GM23338 (cell line): ENCODE measurements around the gene LRMDA. TPM values are rescaled to one million over a fixed set of nuclear protein-coding genes. Genes with fewer than 3 reads are reported as not detected.

Experiments
- ATAC-seq: fragments of 200-7000 bp; cut with Tn5 transposase; 3 replicates; pipeline ENCODE4 v1.9.1; 2020
- DNase-seq: peaks from one replicate; pipeline ENCODE4 v3.0.0-alpha.2; 2015; ENCODE audit warnings: low spot score
- H2AFZ ChIP-seq: fragments of 200-600 bp; sonication (generic); 2 replicates; pipeline ENCODE4 v1.8.0; 2016; ENCODE audit warnings: antibody characterized with exemption, mild to moderate bottlenecking, moderate library complexity
- H3F3A ChIP-seq: fragments of 200-600 bp; sonication (generic); replicated peaks from 2 replicates; pipeline ENCODE4 v1.8.0; 2017; ENCODE audit warnings: antibody characterized with exemption, mixed run types, low read depth
- H3K27ac ChIP-seq: fragments of 200-600 bp; sonication (generic); 2 replicates; pipeline ENCODE4 v1.6.1; 2016; ENCODE audit warnings: low read depth
- H3K27me3 ChIP-seq: fragments of 200-600 bp; sonication (generic); 2 replicates; pipeline ENCODE4 v1.8.0; 2016; ENCODE audit warnings: mild to moderate bottlenecking, mixed run types, moderate library complexity; ENCODE audit not compliant: insufficient read depth
- H3K36me3 ChIP-seq: fragments of 200-600 bp; sonication (generic); 2 replicates; pipeline ENCODE4 v1.8.0; 2016; ENCODE audit warnings: mild to moderate bottlenecking; ENCODE audit not compliant: insufficient read depth
- H3K4me1 ChIP-seq: fragments of 200-600 bp; sonication (generic); 2 replicates; pipeline ENCODE4 v1.8.0; 2016; ENCODE audit warnings: mild to moderate bottlenecking, moderate library complexity; ENCODE audit not compliant: insufficient read depth
- H3K4me2 ChIP-seq: fragments of 200-600 bp; sonication (generic); 2 replicates; pipeline ENCODE4 v1.7.1; 2017; ENCODE audit warnings: mixed run types
- H3K4me3 ChIP-seq: fragments of 200-600 bp; sonication (generic); 2 replicates; pipeline ENCODE4 v1.6.1; 2016; ENCODE audit warnings: mixed run types
- H3K79me2 ChIP-seq: fragments of 200-600 bp; sonication (generic); replicated peaks from 2 replicates; pipeline ENCODE4 v1.8.0; 2017; ENCODE audit warnings: mild to moderate bottlenecking; ENCODE audit not compliant: insufficient read depth
- H3K9me2 ChIP-seq: fragments of 200-600 bp; sonication (generic); 2 replicates; pipeline ENCODE4 v1.8.0; 2017; ENCODE audit not compliant: insufficient read depth
- H4K20me1 ChIP-seq: fragments of 200-600 bp; sonication (generic); replicated peaks from 2 replicates; pipeline ENCODE4 v1.8.0; 2017; ENCODE audit warnings: mild to moderate bottlenecking; ENCODE audit not compliant: insufficient read depth
- H3K27ac Mint-ChIP-seq: 2 replicates; pipeline ENCODE4 v1.8.0; 2020; ENCODE audit warnings: inconsistent platforms, mild to moderate bottlenecking, moderate library complexity, mixed read lengths
- H3K27me3 Mint-ChIP-seq: 3 replicates; pipeline ENCODE4 v1.8.0; 2022; ENCODE audit warnings: low read depth, mild to moderate bottlenecking, moderate library complexity, mixed read lengths, inconsistent platforms; ENCODE audit not compliant: insufficient read depth, poor library complexity
- H3K36me3 Mint-ChIP-seq: 3 replicates; pipeline ENCODE4 v1.8.0; 2021; ENCODE audit warnings: low read depth, mild to moderate bottlenecking, inconsistent platforms, moderate library complexity, mixed read lengths
- H3K4me1 Mint-ChIP-seq: 3 replicates; pipeline ENCODE4 v1.8.0; 2020; ENCODE audit warnings: mild to moderate bottlenecking, inconsistent platforms, mixed read lengths
- H3K4me3 Mint-ChIP-seq: 3 replicates; pipeline ENCODE4 v1.8.0; 2021; ENCODE audit warnings: moderate library complexity, mild to moderate bottlenecking, inconsistent platforms, mixed read lengths
- H3K9me3 Mint-ChIP-seq: 3 replicates; pipeline ENCODE4 v1.8.0; 2020; ENCODE audit warnings: moderate library complexity, mild to moderate bottlenecking, inconsistent platforms, mixed read lengths
- CREB1 ChIP-seq: fragments of 250-450 bp; sonication (Bioruptor Pico); IDR thresholded peaks from 2 replicates; pipeline ENCODE4 v1.5.0; 2020; ENCODE audit warnings: low read depth, mild to moderate bottlenecking, moderate library complexity
- EZH2phosphoT487 ChIP-seq: fragments of 200-600 bp; sonication (generic); IDR thresholded peaks from one replicate; pipeline ENCODE4 v1.8.1; 2018; ENCODE audit warnings: antibody characterized with exemption; ENCODE audit not compliant: unreplicated experiment
- NANOG ChIP-seq: IDR thresholded peaks from 2 replicates; pipeline ENCODE4 v1.6.1; 2016; ENCODE audit warnings: antibody characterized with exemption, borderline replicate concordance
- POLR2AphosphoS5 ChIP-seq: IDR thresholded peaks from 2 replicates; pipeline ENCODE4 v1.6.1; 2016; ENCODE audit warnings: antibody characterized with exemption, low read depth
- ZNF114 ChIP-seq: fragments of 250-450 bp; sonication (Bioruptor Pico); IDR thresholded peaks from 2 replicates; pipeline ENCODE4 v1.5.0; 2020; ENCODE audit warnings: mild to moderate bottlenecking, moderate library complexity
- ZNF331 ChIP-seq: fragments of 250-450 bp; sonication (Bioruptor Pico); IDR thresholded peaks from 2 replicates; pipeline ENCODE4 v1.5.0; 2020; ENCODE audit warnings: low read depth, mild to moderate bottlenecking, moderate library complexity
- polyA plus RNA-seq: library from polyadenylated mRNA; unstranded; fragments of >200 nt; fragmentation: Nextera tagmentation; extraction: Ambion mirVana; gene quantifications from 2 replicates; pipeline ENCODE4 v1.2.1, GENCODE V29; 2016
- total RNA-seq: library from RNA; depleted of rRNA; stranded (reverse); fragments of >200 nt; shearing (Covaris generic); gene quantifications from 2 replicates; pipeline ENCODE4 v1.2.3, GENCODE V29; 2014
- TF ChIP-seq, protein P1 (sequence below): IDR thresholded peaks from 2 replicates; pipeline ENCODE4 v1.6.1; 2016; ENCODE audit warnings: antibody characterized with exemption
- TF ChIP-seq, protein P2 (sequence below): IDR thresholded peaks from one replicate; pipeline ENCODE4 v1.6.1; 2018; ENCODE audit warnings: antibody characterized with exemption; ENCODE audit not compliant: unreplicated experiment
- TF ChIP-seq, protein P3 (sequence below), 2 experiments: fragments of 200-600 bp in 1 of 2; sonication (generic) in 1 of 2; conservative IDR thresholded peaks; 2 replicates each; pipeline versions ENCODE4 v1.5.1 to v1.6.1; 2016 to 2017; ENCODE audit warnings: antibody characterized with exemption in 2 of 2, low read depth in 2 of 2, mild to moderate bottlenecking in 2 of 2, moderate library complexity in 1 of 2

LRMDA gene
- total and polyA plus RNA-seq, 2 experiments from 2014 or later = 0.90 to 1.8 TPM

DNA sequence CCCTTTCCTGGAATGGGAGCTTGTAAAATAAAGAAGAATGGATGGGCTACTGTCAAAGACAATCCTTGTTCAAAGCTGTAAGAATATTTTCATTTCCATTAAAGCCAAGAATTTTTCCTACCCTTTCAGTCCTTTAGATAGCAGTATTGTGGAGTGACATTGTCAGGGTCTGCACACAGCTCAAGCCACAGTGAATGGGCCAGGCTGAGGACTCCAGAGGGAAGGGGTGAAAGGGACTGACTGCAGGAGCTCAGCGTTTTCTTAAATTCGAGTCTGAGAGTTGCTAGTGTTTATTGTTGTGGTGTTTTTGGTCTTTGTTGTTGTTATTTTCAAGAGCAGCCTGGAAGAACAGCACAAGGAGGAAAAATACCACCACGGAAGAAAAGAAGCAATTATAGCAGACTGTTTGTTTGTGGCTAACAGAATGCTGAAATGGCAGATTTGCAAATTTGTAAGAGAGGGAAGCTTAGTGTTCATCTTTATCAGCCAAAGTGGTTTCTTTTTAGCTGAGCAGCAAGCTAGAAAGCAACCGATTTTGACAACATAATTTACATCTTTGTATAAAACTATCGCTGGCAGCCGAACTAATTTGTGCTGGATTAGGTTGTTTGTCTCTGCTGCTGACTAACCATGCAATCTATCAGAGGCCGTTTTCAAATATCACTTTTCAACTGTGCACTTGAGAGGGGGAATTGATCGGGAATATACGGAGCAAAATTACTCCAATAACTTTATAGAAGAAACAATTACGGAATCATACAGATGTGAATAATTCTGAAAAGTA, 192.1 kb downstream of the LRMDA start:
- peaks cover 4% of the 10 kb centered on the region for H3K27me3 Mint-ChIP-seq
- no peaks in the 10 kb centered on the region for H3K9me3 Mint-ChIP-seq
- H3K4me1 Mint-ChIP-seq = peaks cover 4% of the 10 kb centered on the region; the same call in 2 of the 3 replicates
- no peaks in the 10 kb centered on the region for H3K27me3 ChIP-seq
- H3K4me3 Mint-ChIP-seq = no peak overlapping the region
- H3K36me3 Mint-ChIP-seq = no peaks in the 10 kb centered on the region
- no peak overlapping the region for H3K4me3 ChIP-seq
- H3K36me3 ChIP-seq = no peaks in the 10 kb centered on the region
- no peaks in the 10 kb centered on the region for H3K9me2 ChIP-seq
- H2AFZ ChIP-seq = peak overlapping the region; percentile 40; the same call in 1 of the 2 replicates
- no peaks in the 10 kb centered on the region for H3K79me2 ChIP-seq
- peak; percentile 45; the same call in 2 of the 3 replicates for ATAC-seq
- H3K4me2 ChIP-seq = no peak overlapping the region
- H4K20me1 ChIP-seq = no peaks in the 10 kb centered on the region
- DNase-seq = no peak
- no peaks in the 10 kb centered on the region for H3K4me1 ChIP-seq
- H3K27ac ChIP-seq = no peak overlapping the region
- H3F3A ChIP-seq = no peaks in the 10 kb centered on the region
- no peak for TF ChIP-seq EZH2phosphoT487
- no peak for TF ChIP-seq POLR2AphosphoS5
- TF ChIP-seq, protein P1, sequence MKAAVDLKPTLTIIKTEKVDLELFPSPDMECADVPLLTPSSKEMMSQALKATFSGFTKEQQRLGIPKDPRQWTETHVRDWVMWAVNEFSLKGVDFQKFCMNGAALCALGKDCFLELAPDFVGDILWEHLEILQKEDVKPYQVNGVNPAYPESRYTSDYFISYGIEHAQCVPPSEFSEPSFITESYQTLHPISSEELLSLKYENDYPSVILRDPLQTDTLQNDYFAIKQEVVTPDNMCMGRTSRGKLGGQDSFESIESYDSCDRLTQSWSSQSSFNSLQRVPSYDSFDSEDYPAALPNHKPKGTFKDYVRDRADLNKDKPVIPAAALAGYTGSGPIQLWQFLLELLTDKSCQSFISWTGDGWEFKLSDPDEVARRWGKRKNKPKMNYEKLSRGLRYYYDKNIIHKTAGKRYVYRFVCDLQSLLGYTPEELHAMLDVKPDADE = no peak
- TF ChIP-seq, protein P2, sequence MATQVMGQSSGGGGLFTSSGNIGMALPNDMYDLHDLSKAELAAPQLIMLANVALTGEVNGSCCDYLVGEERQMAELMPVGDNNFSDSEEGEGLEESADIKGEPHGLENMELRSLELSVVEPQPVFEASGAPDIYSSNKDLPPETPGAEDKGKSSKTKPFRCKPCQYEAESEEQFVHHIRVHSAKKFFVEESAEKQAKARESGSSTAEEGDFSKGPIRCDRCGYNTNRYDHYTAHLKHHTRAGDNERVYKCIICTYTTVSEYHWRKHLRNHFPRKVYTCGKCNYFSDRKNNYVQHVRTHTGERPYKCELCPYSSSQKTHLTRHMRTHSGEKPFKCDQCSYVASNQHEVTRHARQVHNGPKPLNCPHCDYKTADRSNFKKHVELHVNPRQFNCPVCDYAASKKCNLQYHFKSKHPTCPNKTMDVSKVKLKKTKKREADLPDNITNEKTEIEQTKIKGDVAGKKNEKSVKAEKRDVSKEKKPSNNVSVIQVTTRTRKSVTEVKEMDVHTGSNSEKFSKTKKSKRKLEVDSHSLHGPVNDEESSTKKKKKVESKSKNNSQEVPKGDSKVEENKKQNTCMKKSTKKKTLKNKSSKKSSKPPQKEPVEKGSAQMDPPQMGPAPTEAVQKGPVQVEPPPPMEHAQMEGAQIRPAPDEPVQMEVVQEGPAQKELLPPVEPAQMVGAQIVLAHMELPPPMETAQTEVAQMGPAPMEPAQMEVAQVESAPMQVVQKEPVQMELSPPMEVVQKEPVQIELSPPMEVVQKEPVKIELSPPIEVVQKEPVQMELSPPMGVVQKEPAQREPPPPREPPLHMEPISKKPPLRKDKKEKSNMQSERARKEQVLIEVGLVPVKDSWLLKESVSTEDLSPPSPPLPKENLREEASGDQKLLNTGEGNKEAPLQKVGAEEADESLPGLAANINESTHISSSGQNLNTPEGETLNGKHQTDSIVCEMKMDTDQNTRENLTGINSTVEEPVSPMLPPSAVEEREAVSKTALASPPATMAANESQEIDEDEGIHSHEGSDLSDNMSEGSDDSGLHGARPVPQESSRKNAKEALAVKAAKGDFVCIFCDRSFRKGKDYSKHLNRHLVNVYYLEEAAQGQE = no peak
- TF ChIP-seq ZNF114 (CRISPR knock-in tag) = no peak
- TF ChIP-seq NANOG = no peak
- TF ChIP-seq, protein P3, sequence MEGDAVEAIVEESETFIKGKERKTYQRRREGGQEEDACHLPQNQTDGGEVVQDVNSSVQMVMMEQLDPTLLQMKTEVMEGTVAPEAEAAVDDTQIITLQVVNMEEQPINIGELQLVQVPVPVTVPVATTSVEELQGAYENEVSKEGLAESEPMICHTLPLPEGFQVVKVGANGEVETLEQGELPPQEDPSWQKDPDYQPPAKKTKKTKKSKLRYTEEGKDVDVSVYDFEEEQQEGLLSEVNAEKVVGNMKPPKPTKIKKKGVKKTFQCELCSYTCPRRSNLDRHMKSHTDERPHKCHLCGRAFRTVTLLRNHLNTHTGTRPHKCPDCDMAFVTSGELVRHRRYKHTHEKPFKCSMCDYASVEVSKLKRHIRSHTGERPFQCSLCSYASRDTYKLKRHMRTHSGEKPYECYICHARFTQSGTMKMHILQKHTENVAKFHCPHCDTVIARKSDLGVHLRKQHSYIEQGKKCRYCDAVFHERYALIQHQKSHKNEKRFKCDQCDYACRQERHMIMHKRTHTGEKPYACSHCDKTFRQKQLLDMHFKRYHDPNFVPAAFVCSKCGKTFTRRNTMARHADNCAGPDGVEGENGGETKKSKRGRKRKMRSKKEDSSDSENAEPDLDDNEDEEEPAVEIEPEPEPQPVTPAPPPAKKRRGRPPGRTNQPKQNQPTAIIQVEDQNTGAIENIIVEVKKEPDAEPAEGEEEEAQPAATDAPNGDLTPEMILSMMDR (conservative IDR thresholded peaks at IDR 0.05; ENCODE audit: low read depth in 2 of 2) = no peak
- no peak for TF ChIP-seq CREB1 (CRISPR knock-in tag)
- TF ChIP-seq ZNF331 (CRISPR knock-in tag) = no peak
- H3K27ac Mint-ChIP-seq = no peak overlapping the region
